Measurements from ENCODE around the gene SLC34A2. TPM values are rescaled to one million over a fixed set of nuclear protein-coding genes. Genes with fewer than 3 reads are reported as not detected.

SLC34A2 gene
- total RNA-seq, 4 donors from 2014 or later, result 1.3 to 4.0 (median 2.3) TPM

GRCh38 chr4:25727711-25728493 lies 72.3 kb downstream of the SLC34A2 start:
- 81% methylated on average over 9 of the region's 9 CpGs for WGBS, 2 donors
- H3K4me3 ChIP-seq (ENCODE audit: low read depth, poor library complexity, severe bottlenecking), result no peak overlapping the region
- intact Hi-C loops (cut with DNase I; ENCODE audit: low total_unique reads), result no loop called here
- no peak for DNase-seq (ENCODE audit: low spot score in 2 of 2)
- TF ChIP-seq CTCF (IDR thresholded peaks at IDR 0.05) (no peak), POLR2A (IDR thresholded peaks at IDR 0.05) (no peak)

Other genes starting within 250 kb of the SLC34A2 start
- gene SEL1L3, start 207.1 kb downstream of the SLC34A2 start, total RNA-seq, result 10 to 100 TPM in 1 of 4 donors, 1 to 10 TPM in 3; 5.2 to 20.1 (median 5.9) TPM